Suppressor macrophage (primary cell): ENCODE results near the gene PDLIM7.
A peak's percentile ranks its signal among the peaks of the same experiment; 100 is the strongest.

ENCODE experiments used
- DNase-seq, 4 experiments: peaks; one replicate each; pipeline ENCODE4 v3.0.0-alpha.2; 2020 to 2022

The PDLIM7 gene

GRCh38 chr5:177524941-177525655 is 27.7 kb upstream of the PDLIM7 start:
- DNase-seq = no peak

DNA sequence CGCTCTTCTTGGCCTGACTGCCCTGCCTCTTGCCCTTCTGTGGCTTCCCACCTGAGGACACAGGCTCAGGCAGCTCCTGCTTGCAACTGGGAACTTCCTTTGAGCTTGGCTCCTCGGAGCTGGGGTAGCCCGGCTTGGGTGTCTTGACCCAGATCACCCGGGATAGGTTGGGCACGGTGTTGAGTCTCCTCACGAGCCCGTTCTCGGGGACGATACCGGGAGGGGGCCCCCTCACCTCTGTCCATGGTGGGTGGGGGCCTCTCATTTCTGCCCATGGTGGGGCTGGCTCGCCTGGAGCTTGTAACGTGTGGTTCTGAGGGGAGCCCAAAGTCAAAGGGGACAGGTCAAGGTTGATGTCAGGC is 27.1 kb upstream of the PDLIM7 start:
- no peak for DNase-seq

GRCh38 chr5:177523711-177524538 is 26.5 kb upstream of the PDLIM7 start:
- no peak for DNase-seq

GRCh38 chr5:177520916-177521513 is 23.6 kb upstream of the PDLIM7 start:
- no peak for DNase-seq

DNA sequence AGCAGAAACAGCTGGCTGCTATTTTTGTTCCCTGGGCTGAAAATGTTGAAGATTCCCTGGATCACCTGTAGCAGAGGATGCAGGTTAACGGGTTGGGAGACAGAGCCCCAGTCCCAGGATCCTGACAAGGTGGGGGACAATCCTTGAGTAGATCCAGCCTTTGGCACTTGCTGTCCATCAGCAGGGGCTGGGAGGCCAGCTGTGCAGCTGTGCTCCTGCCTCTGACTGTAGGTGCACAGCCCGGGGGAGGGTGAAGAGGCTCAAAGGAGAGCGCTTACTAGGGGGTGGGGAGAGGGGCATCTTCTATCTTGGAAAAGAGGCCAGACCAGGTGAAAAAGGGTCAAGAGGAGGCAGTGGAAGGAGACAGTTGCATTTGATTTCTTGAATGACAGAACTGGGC is 22.9 kb upstream of the PDLIM7 start:
- DNase-seq = no peak

GRCh38 chr5:177519463-177520235 is 22.2 kb upstream of the PDLIM7 start:
- no peak for DNase-seq

DNA sequence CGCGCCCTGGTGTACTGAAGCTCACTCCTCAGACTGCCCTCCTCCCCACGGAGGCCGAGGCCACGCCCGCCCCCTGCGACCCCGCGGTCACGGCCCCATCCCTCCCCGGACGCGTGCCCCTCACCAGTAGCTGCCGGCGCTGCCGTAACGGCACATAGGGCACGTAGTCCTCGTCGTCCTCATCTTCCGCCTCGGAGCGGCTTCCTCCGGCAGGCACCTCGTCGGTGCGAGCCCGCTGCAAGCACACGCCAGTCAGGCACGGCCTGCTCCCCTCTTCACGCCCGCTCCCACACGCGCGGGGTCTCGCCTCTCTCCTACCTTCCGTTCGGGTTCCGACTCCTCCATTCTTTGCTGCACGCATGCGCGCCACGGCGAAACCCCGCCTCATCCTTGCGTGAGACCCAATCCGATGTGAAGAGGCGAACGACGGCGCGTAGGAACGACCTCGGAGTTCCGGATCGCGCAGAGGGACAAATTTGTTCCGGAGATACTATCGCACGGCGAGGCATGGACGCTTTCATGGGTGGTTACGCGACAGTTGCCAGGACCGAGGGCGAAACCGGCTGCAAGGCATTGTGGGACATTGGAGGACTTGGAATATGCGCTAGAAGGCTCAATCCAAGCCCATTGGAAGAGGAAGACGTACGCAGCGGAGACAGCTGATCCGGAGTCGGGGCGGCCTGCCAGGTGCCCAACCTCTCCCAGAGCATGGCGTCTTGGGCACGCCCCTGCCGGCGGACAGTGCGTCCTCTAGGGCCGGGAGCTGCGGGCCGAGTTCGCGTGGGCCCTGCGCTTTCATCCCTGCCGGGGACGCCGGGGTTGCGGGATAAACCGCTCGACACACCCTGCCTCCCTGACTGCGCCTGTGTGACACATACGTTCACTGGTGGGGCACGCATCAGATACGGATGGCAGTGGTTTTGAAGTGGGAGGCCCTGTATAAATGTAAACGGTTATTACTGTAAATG is 19.5 kb upstream of the PDLIM7 start, which contains the start of gene DDX41:
TSS of gene DDX41 (minus strand) at position 361 of the 968 bp plus-strand sequence. CDS start at position 345, 16 bp downstream.
- peak; percentile 98 to 99 (median 98) for DNase-seq

GRCh38 chr5:177515580-177515979 is 18.2 kb upstream of the PDLIM7 start:
- no peak for DNase-seq

DNA sequence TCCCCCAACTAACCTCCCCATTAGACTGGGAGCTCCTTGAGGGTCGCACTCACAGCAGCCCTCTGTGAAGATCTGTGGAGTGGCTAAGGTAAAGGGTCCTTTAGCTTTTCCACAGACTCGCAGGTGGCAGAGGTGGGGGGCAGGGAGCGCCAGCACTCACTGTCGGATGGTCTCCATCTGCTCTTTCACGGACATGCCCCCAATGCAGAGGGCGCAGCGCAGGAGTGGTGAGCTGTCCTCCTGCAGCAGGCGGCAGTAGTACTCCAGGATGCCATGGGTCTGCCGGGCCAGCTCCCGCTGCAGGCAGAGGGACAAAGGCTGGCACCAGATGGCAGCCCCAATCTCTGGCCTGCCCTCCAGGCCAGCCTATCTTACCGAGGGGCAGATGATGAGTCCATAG is 17.1 kb upstream of the PDLIM7 start:
- DNase-seq = no peak

DNA sequence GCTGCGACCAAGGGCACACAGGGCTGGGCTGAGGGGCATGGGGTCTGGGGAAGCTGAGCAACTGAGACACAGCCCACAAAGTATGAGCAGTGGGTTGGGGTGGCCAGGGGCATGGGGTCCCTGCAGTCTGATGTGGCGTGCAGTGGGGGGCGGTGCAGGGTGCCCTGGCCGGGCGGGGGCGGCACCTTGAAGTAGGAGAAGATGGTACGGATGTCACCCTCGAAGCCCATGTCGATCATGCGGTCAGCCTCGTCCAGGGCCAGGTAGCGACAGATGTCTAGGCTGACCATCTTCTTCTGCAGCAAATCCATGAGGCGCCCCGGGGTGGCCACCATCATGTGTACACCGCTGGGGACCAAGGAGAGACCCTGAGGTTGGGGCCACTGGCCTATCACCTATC is 16.1 kb upstream of the PDLIM7 start:
- no peak for DNase-seq

GRCh38 chr5:177512736-177513380 is 15.5 kb upstream of the PDLIM7 start:
- no peak for DNase-seq

DNA sequence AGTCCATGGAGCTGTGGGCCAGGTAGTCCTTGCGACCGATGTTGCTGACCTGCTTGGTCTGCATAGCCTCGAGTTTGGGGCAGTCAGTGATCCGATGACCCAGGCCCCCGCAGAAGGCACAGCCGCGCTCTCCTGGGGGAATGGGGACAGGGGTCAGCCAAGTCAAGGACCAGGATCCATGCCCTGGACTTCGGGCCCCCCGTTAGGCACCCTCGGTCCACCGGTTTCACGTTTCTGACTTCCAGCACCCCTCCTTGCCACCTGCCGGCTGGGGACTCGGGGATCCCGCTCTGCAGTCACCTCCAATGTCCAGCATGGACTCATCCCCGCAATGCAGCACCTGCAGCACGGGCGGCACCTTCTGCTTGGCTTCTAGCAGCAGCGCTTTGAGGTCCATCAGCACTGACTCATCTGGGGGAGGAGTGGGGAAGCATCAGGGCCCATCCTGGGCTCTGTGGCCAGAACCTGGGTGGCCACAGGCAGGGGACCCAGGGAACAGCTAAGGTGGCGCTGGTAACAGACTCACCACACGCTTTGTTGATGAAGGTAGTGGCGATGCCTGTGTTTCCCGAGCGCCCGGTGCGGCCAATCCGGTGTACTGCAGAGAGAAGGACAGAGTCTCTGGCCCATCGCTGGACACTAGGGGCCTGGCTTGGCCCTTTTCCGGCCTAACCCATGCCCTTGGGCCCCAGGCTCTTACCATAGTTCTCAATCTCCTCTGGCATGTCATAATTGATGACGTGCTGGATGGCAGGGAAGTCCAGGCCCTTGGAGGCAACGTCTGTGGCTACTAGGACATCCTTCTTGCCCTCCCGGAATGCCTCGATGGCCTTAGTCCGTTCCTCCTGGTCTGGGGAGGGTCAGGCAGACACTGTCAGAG is 14.6 kb upstream of the PDLIM7 start:
- no peak for DNase-seq

DNA sequence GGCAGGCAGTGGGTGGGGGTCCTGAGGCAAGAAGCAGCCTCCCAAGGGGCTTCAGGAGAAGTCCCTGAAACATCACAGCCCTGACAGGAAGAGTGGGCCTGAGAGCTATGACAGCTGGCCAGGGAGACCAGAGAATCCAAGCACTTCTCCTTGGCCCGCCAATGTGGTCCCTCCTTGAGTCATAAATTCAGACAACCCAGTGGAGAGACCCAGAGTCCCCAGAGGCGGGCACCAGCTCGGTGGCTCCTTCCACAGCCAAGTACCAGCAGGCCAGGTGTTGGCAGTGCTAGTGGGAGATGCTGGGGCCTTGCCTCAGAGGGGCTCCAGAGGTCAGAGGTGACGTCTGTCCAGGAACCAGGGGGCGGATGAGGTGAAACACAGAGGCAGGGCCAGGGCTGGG is 13.8 kb upstream of the PDLIM7 start:
- peak in 3 of 4 experiments; percentile 31 to 41 (median 37) for DNase-seq

DNA sequence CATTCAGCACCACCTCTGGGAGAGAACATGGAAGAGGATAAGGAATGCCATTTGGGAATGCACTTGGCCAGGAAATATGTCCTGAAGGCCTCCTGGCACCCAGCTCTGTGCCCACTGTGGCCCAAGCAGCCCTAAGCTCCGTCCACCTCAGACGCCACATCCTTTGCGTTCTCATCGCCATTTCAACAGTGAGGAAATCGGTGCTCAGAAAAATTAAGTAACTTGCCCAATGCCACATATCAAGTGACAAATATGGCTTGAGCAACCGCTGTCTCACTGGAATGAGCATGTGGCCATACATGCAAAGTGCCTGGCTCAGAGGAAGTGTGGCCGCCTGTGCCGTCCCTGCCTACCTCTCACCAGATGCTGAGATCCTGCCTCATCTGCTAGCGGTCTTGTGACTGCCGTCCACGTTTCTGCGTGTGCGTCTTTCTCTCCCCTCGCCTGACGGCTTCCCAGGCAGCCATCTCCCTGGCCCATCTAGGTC is 13.2 kb upstream of the PDLIM7 start:
- DNase-seq = peak; percentile 92 to 98 (median 94)

GRCh38 chr5:177509991-177510566 is 12.7 kb upstream of the PDLIM7 start:
- DNase-seq = peak; percentile 44 to 75 (median 70)

- DNase-seq = peak; percentile 80 to 88 (median 86)
Observed at GRCh38 chr5:177509381-177509951, 12.1 kb upstream of the PDLIM7 start, which contains the start of gene DOK3. Gene DOK3, minus strand, starts transcription at chr5:177509826. Its CDS starts 286 bp downstream, at chr5:177509540.

DNA sequence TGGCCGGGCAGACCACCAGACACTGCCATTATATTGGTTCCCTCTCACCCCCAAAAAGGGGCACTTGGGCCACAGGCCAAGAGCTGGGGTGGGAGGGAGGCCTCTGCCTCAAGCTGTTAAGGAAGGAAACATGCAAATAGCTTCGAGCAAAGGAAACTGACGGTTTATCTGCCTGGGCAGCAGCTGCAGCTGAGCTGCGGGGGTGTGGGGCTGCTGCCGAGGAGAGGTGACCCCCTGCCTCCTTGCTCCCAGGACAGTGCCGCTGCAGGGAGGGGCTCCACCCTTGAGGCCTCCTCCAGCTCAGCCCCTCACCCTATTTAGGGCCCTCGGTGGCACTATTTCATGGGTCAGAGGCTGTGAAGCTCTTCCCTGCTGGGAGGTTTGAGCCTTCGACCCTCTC is 11.4 kb upstream of the PDLIM7 start:
- peak; percentile 39 to 66 (median 62) for DNase-seq

DNA sequence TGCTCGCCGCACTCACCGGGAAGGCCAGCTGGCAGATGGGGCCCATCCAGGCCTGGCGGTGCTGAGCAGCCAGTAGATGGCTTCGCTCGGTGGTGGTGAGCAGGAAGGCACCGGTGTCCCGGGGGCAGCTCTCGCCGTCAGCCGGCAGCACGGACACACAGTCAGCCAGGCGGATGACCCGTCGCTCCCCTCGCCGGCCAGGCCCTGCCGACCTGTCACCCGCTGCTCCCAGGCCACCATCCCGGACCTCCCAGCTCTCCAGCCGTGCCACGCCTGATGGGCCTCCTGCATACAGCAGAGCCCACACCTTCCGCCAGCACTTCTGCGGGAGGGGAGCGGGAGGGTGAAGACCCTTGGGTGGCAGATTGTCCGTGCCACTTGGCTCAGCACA is 10.8 kb upstream of the PDLIM7 start:
- peak in 1 of 4 experiments; percentile 46 for DNase-seq
